GM21390 (cell line): ENCODE results near the gene TMEM242.

ENCODE experiments used
- ATAC-seq: cut with Tn5 transposase; IDR thresholded peaks from one replicate; pipeline ENCODE4 v1.9.1; 2021; ENCODE audit not compliant: unreplicated experiment

TMEM242 gene

DNA sequence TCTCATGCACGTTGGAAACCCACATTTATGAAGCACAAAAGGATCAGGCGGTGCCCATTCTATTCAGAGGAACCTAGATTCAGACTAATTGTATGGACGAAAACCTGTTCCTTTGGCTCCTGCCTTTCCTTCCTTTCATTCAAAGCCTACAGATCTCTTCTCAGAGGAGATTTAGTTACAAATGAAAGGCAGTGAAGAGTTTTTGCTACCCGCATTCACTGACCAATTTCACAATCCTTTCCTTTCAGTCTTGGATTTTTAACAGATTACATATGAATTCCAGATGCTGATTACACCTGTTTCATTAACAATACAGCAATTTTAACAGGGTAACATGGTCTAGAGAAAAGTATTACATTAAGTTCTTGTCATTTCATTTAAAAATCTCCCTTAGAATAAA lies 32.0 kb downstream of the TMEM242 start:
- ATAC-seq = no peak

DNA sequence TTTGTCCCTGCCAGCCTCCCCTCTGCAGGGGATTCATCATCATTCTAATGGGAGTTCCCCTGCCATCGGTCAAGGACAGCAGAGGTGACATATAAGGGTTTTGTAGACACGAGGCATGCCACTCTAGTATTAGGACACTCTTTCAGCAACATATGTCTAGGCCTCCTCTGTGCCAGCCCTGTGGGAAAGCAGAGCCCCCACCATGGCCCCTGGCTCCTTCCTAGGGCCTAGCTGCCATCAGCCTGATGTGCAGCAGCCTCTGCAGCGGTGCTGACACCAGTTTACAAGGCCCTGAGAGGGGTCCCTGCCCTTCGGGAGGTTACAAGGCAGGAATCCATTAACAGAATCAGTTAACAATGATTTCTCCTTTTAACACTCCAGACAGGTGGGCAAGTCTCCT lies 32.5 kb downstream of the TMEM242 start:
- ATAC-seq = no peak

DNA sequence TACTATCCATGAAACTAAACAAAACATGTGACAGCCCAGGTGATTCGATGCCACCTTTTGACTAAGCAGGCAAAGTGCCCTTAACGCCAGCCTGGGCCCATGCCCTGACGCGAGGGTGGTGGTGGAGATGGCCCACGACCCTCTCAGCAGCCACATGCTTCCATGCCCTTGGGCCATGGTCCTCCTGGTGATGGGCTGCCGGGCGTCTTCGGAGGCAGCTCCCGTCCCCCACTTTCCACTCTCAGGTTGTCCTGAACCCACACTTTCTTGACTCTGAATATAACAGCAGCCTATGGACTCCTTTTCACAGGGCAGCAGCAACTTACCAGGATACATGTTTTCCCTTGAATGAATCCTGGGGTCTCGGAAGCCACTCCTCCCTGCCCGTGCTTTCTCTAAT lies 33.6 kb downstream of the TMEM242 start:
- no peak for ATAC-seq

DNA sequence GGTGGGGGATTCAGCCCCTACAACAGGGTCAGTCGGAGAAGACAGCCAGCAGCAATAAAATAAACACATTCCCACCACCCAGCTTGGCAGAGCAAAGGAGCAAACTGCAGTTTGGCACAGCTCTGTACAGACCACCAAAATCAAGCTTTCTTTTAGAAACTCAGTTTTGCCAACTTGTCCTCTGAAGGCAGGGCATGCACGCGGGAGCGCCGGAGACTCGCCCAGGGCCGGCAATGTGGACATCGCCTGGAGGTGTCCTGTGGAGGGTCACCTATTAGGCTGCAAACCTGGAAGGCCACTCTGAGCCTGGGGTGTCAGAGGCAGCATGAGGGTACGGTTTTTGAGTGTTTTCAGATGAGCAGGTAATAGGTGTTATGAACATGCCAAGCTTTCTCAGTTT lies 34.7 kb downstream of the TMEM242 start:
- no peak for ATAC-seq

DNA sequence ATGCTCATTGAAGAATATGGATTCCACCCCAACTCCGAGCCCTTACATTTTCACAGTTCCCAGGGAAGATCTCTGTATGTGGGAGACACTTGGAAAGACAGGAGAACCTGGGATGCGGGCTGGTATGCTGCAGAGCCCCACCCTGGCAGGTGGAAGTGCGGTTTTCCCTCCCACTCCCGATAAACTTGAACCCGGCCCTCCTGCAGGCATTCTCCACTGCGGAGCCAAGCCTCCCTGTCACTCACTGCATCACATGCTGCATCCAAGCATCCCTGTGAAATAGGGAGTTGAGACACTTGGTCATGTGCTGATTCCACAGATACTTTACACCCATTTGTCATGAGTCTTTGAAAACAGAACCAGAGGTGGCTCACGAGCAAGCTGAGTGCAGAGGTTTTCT lies 35.4 kb downstream of the TMEM242 start:
- ATAC-seq = no peak

DNA sequence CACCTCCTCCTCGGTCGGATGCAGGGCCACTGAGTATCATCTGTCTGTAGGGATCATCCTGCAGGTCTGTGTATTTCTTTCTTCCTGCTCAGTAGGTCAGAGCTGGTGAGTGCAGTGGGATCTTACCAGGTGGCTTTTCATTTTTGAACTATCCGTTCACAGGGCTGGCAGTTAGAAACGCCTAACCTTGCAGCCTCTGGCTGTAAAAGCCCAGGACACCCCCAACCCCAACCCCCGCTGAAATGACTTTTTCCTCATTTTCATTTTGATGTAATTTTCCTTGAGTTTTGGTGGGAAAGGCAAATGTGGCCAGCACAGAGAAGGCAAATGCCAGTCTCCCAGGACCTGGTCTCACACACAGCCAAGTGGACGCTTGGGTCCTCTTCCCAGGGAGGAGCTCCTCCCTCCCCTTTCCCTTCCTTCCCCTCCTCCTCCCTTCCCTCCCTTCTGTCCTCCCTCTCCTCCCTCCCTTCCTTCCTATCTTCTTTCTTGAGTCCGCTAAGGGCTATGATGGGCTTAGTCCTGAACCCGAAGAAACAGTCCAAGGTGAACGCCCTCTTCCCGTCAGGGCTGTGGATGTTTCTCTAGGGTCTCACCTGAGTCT lies 36.0 kb downstream of the TMEM242 start:
- ATAC-seq = no peak

DNA sequence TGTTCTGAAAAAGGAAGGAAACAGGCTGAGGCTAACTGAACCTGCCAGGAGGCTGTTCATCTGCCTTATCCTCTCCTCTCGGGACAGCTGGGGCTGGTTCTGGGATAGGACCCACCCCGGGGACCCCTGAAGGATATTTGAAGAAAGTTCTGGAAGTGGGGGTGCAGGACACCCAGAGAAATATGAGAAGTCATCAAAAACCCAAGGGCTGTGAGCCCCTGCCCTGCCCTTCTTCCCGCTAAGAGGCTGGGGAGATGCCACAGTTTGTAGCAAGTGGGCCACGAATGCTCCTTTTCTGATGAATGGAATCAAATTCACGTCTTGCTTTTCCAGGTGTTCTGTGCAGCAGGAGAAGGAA lies 37.9 kb downstream of the TMEM242 start:
- ATAC-seq = no peak

DNA sequence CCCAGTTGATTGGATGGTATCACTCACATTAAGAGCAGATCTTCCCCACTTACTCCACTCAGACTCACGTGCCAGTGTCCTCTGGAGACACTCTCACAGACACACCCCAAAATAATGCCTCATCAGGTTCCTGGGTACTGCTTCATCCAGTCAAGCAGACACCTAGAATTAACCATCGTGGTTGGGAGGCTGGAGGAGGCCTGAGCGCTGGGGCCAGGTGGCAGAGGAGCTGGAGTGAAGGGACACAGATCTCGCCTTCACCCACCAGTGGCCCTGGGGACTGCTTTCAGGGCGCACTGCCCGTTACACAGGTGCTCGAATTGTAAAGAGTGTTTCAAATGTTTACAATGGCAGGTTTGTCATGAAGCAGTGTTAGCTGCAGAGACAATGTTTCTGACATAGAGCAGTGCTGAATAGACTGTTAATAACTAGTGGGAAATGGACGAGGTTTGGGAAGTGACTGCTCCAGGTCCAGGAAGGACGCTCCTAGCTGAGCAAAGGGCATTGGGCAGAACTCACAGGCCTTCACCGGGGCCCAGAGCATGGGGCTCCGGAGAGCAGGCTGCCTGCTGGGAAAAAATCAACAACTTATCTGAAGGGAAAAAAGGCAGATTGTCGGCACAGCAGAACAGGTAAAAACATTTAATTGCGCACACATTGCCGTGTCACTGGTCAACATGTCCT lies 38.4 kb downstream of the TMEM242 start:
- ATAC-seq = no peak

DNA sequence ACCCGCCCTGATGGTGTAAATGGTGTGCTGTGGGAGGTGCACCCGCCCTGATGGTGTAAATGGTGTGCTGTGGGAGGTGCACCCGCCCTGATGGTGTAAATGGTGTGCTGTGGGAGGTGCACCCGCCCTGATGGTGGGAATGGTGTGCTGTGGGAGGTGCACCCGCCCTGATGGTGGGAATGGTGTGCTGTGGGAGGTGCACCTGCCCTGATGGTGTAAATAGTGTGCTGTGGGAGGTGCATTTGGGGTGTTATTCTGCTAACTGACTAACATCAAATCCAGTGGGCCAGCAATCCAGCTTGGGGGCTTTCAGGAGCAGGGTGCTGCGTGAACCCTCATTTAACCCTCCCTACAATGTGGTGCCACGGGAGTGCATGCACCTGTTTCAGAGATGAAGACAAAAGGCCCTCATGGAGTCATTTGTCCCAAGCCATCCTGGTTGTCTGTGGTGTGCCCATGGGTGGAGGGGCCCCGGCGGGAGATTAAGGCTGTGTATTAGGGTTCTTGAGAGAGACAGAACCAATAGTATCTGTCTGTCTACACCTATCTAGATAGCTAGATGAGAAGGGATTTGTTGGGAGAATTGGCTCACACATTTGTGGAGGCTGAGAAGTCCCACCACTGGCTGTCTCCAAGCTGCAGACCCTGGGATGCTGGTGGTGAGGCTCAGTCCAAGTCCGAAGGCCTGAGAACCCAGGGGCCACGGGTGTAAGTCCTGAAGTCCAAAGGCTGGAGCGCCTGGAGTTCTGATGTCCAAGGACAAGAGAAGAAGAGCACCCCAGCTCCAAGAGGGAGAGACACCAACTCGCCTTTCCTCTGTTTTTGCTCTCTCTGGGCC lies 39.2 kb downstream of the TMEM242 start:
- ATAC-seq = no peak

DNA sequence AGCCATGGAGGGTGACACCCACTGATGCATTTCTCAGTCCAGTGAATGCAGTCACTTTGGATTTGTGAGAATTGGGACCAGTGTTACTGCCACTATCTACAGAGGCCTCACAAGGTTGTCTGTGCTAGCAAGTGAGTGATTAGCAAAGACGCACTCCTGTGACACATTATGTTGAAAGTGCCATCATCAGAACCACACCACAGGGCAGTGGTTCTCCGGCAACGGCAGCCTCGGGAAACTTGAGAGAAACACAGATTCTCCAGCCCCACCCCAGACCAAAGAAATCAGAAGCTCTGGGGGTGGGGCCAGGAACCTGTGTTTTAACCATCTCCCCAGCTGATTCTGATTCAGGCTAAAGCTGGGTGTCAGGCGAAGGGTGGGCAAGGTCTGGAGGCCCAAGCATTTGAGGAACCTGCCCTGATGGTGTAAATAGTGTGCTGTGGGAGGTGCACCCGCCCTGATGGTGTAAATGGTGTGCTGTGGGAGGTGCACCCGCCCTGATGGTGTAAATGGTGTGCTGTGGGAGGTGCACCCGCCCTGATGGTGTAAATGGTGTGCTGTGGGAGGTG lies 39.9 kb downstream of the TMEM242 start:
- no peak for ATAC-seq

DNA sequence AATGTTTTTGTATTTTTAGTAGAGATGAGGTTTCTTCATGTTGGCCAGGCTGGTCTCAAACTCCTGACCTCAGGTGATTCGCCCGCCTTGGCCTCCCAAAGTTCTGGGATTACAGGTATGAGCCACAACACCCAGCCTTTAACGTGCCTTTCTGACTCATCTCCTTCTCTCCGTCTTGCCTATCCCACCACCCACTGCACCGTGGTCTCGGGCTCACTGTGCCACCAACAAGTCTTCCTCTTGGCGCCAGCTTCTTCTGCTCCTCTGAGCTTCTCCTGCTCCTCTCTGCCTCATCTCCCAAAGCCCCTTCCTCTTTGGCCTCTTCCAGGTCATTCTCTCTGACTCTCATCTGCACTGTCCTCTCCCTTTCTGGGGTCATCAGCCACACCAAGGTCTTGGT lies 41.0 kb downstream of the TMEM242 start:
- no peak for ATAC-seq

DNA sequence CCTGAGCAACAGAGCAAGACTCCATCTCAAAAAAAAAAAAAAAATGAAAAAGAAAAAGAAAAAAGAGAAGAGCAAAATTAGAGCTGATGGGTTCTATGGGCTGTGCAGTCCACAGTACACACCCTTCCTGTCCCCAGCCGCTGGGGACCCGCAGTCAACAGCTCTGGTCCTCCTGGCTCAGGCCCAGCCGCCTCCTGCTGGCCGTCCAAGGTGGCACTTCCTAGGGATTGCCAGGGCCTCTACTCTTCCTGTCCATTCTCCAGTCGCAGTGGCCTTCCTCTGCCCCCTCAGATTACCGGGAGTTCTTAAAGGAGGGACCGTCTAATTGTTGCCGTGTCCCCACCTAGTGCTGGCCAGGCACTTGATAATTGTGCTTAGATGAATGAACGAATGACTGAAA lies 41.7 kb downstream of the TMEM242 start:
- ATAC-seq = no peak

DNA sequence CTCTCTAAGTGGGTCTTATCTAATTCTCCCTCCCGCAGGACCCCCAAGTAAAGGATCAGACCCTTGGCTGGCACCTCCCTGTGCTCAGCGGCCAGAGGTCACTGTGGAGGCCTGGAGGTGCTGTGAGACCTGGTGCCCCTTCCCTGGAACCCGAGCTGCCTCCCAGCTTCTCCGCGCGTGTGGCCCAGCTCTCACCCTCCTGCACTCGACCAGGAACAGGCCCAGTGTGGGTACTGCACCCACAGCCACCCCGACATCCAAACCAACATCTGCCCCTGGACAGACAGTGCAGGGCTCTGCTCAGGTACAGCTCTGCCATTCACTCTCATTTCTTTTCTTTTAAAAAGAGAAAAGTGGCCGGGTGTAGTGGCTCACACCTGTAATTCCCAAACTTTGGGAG lies 42.4 kb downstream of the TMEM242 start:
- ATAC-seq = no peak

DNA sequence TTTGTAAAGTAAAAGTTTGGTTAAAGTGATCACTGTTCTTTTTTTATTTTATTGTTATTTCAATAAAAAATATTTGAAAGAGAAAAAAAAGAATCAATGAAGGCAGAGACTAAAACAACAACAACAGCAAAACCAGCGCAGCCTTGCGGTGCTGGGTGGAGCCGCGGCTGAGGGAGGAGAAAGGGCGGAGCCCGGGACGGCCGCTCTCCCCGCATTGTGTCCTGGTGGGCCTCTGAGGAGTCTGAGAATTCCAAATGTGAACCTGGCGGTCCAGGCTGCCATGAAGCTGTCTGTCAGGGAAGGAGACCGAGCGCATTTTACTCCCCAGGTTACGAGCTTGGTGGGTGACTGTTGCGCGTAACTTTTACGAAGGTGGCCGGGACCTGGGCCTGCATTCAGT lies 43.2 kb downstream of the TMEM242 start:
- ATAC-seq = no peak

DNA sequence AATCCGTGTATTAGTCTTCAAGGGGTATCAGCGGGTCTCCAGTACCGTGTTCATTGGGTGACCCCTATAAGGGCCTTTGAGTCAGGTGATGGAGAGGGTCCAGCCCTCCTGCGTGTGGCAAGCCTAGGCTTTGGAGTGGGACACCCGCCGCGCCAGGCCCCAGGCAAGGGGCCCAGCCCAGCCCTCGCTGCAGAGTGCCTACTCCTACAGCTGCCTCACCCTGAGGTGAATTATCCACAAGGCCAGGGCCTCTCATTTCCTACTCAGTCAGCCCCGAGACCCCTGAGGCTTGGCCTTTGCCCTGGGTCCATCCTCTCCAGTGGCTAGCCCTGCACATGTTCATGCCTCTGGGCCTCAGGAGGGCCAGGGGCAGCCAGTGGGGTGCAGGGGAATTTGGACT lies 45.1 kb downstream of the TMEM242 start:
- no peak for ATAC-seq

DNA sequence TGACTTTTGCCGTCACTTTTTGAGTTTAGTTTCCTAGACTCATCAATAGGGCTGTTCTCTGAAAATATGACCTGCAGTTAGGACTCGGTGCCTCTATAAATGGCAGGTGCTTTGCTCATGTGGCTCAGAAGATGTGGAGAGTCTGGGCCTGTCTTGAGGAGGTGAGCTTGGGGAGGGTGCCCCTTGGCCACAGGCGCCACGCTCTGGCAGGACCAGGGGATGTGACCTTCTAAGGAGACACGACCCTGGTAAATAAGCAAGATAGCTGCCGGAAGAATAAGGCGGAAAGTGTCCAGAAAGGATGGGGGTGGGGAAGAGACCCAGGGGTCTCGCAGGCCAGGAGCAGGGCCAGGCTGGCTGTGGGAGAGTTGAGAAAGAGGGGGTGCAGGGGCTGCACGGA lies 46.6 kb downstream of the TMEM242 start:
- ATAC-seq = no peak

DNA sequence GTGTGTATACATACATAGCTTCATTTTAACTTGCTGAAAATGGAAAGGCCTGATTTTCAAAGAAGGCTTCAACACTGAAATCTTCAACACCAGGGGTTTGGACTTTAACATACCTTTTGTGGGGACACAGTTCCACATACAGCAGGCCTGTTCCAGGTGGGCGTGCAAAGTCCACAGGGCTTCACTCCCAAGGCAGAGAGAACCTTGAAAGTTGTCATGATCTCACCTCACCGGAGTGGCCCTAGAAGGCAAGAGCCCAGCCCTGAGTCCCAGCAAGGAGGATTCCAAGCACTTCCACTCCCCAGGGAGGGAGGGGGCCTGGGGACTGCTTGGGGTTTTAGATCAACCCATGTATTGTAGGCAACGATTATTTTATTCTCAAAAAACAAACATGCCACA lies 47.2 kb downstream of the TMEM242 start:
- ATAC-seq = no peak

DNA sequence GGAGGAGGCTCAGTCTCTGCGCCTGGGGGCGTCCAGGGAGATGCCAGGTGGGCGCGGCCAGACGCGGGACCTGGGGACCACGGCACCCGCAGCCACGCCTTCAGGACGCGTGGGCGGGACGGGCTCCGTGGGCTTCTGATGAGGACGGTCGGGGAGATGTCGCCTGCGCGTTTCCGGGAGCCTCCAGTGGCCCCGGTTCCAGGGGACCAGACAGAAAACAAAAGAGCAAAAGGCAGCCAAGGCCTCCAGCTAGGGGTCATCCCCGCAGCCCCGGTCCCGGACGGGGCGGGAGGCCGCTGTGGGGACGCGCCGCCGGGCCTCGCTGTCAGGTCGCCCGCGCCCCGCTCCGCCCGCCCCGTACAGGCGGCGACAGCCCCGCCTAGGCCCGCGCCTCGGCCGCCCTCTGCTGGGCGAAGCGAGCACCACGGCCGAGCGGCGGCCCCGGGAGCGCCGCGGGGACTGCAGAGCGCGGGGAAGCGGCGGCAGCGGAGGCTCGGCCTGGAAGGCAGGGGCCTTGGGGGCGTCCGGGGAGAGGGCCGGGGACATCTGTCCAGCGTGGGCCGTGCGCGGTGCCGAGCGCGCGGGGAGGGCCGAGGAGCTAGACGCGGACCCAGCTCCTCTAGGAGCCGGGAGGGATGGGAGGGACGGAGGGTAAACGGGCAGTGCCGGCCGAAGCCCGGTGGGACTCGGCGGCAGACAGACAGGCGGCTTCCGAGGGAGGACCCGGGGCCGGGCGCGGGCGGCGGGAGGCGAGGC lies 48.7 kb downstream of the TMEM242 start:
- peak; percentile 94 for ATAC-seq

DNA sequence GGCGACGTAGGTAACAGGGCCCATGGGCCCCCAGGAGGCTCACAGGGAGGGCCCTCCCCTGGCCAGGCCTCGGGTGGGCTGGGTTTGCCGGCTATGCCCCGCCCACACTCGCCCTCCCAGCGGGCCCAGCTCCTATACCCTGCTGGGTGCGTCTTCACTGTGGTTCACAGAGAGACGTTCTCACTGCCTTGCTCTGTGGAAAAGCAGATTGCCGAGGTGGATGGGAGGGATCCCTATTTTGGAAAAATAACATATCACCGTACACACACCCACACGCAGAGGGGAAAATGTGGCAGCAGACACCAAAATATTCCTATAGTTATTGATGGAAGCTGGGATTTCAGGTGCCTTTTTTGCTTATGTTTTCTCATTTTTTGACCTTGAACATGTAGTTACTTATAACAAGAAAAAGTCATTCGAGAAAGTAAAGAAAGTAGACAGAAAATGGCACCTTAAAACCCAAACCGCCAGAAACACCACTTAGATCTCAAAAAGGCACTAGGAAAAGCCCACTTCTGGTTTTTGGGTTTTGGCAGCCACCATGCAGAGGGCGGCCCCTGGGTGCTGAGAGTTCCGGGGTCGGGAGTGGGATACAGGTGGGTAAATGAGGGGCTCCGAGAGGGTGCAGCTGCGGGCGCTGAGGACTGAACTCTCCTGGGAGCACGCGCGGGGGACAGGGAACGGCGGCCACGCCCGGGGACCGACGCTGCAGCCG lies 49.4 kb downstream of the TMEM242 start:
- ATAC-seq = peak; percentile 50

DNA sequence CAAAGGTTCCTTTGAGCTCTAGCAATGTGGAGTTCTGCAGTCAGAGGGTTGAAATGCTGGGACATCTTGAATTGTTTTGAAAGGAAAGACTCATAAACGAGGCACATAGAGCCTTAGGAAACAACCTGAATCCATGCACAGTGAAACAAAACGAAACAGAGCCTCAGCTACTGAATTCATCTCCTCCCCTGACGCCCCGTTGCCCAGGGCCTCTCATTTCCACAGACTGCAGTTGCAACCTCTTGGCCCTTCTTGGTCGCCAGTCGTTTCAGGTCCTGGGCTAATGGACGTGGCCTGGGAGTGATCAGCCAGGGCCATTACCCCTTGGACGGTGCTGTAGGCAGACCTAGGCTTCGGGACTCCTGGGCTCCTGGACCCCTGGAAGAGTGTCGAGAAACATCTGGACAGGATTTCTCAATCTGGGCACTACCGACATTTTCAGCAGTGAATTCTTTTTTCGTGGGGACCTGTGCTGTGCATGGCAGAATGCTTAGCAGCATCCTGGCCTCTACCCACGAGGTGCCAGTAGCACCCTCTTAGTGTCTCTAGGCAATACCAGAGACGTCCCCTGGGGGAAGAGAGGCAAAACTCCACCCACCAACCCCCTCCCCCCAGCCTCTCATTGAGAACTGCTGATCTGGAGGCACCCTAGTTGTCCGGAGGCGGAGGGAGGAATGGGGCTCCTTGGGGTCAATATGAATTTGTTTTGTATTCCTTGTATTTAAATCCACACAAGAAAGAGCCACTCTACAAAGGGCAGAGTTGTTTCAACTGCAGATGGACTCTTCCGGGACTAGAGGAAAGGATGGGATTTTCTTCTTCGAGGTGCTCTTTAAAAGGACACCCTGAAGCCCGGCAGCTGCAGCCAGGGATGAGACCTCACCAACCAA lies 50.2 kb downstream of the TMEM242 start:
- ATAC-seq = no peak
